HG03378 (cell line): ENCODE measurements around the gene PKP4.
"Not testable (repeated sequence)": the region's sequence is repeated elsewhere in the genome, so short reads cannot be mapped to it uniquely, and the experiment has no call there.

Source experiments
- ATAC-seq: cut with Tn5 transposase; IDR thresholded peaks from one replicate; pipeline ENCODE4 v1.9.1; 2021; ENCODE audit warnings: mild to moderate bottlenecking, moderate library complexity; ENCODE audit not compliant: unreplicated experiment

Gene PKP4

GRCh38 chr2:158464426-158465281, 7.9 kb downstream of the PKP4 start:
- ATAC-seq: peak; percentile 79

GRCh38 chr2:158467248-158467647, 10.5 kb downstream of the PKP4 start:
- ATAC-seq: no peak

GRCh38 chr2:158472829-158473228, 16.1 kb downstream of the PKP4 start:
- not testable (repeated sequence) for ATAC-seq

GRCh38 chr2:158473300-158473699, 16.5 kb downstream of the PKP4 start:
- not testable (repeated sequence) for ATAC-seq

DNA sequence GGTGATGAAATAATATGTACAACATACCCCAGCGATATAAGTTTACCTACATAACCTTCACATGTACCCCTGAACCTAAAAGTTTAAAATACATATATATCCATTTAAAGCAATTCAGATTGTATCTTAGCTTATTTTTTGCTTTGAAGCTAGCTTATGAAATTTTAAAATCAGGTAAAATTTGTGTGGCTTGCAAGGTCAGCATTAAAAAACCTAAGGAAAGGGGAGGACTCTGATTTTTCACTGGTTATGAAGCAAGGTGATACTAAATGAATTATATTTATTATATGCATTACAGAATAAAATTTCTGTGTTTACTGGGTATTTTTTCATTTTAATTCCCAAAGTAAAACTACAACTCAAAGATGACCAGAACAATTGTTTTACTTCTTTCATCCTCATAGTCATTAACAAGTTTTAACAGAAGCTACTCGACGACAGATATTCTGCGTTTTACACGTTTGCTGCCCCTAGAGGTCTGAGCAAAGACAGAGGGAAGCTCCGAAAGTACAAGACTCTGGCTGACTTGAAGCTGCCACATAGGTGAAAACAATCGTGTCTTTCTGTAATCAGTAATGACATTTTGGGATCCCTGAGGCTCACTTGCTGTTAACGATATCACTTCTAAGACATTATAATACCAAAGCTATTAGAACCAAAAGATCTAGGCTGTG, 17.1 kb downstream of the PKP4 start:
- ATAC-seq: no peak

DNA sequence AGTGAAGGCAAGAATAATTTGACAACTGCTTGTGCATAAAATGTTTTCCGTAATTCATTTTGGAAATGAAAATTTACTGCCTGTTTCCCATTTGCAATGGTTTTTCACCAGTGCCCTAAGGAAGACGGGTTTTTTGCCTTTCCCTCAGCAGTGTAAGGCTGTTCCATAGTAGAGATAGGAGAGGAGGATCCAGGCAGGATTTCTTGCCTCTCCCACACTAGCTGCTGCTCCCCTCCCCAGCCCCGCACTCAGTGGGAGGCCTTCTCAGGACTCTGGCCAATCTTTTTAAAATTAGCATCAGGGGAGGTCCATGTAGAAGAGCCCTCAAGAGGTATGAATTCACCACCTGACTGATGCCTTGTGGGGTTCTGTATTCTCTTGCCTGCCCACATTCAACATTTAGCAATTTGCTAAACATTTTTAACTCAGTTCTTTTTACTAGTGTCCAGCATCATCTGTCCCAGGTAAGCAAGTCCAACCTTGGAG, 17.8 kb downstream of the PKP4 start:
- ATAC-seq: not testable (repeated sequence)

- ATAC-seq: no peak
Measured at GRCh38 chr2:158477202-158477601, 20.4 kb downstream of the PKP4 start.

GRCh38 chr2:158478237-158478636, 21.5 kb downstream of the PKP4 start:
- ATAC-seq: no peak

GRCh38 chr2:158478816-158479215, 22.1 kb downstream of the PKP4 start:
- no peak for ATAC-seq

GRCh38 chr2:158481116-158481515, 24.4 kb downstream of the PKP4 start:
- no peak for ATAC-seq

- no peak for ATAC-seq
Measured at GRCh38 chr2:158482594-158482993, 25.8 kb downstream of the PKP4 start.

- ATAC-seq: peak; percentile 42
Measured at GRCh38 chr2:158484892-158485556, 28.3 kb downstream of the PKP4 start.

DNA sequence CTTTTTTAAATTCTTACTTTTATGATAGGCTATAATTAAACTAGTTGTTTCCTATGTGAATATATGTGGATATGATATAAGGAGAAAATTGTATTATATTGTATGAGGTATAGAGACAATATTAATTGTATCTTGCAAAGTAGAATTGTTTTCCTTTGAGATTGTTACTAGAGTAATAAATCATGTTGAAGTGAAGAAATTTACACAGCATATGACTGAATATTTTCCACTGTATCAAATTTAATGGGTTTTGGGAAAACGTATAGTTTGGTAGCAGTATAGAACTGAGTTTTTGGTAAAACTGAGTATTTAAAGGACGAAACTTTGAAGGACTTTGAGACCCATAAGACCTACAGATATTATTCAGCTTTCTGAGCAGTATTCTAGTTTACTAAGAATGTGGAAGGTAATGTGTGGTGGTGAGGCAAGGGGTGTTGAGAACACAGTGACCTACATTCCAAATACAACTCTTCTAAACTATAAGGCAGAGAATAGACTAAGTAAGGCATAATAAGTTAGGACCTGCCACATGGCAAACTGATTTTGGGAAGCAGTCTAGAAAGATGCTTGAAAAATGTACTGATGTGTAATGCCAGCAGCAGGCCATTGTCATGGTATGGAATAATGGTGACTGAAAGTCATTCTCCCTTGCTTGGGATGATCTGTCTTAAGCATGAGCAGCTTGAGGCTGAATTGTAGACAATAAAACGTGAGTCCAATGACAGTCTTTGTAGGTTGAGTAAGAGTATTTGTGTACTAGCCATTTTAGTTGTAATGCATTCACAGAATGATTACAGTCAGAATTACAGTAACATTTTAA, 29.6 kb downstream of the PKP4 start:
- no peak for ATAC-seq

DNA sequence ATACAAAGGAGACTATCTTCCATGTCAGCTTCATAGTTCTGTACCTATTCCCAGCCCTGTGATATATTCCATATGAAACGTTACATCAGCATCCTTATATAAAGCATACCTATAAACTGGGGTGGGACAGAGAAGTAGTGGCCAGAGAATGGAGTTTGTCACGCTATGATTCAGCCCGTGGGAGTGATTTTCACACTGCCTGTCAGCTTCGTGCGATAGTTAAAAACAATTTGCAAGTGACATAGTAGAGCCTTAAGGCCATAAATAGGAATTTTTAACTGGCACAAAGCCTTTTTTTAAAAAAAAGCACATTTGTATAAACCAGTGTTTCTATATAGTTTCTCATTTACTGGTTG, 30.2 kb downstream of the PKP4 start:
- no peak for ATAC-seq

DNA sequence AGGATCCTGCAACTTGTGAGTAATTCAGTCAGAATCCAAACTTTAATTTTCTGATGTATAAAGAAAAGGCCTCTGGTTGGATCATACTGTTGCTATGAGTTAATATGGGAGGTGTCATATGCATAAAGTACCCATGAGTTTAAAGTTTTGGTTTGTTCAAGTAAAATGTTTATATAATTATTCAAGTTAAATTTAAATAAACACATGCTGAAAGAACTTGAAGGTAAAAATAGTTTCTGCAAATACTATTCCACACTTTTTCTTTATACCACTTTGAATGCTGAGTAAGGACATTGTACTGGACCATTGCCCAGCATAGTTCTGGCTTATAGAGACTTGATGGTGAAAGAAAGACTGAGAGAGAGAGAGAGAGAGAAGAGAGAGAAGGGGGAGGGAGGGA, 30.7 kb downstream of the PKP4 start:
- ATAC-seq: no peak

DNA sequence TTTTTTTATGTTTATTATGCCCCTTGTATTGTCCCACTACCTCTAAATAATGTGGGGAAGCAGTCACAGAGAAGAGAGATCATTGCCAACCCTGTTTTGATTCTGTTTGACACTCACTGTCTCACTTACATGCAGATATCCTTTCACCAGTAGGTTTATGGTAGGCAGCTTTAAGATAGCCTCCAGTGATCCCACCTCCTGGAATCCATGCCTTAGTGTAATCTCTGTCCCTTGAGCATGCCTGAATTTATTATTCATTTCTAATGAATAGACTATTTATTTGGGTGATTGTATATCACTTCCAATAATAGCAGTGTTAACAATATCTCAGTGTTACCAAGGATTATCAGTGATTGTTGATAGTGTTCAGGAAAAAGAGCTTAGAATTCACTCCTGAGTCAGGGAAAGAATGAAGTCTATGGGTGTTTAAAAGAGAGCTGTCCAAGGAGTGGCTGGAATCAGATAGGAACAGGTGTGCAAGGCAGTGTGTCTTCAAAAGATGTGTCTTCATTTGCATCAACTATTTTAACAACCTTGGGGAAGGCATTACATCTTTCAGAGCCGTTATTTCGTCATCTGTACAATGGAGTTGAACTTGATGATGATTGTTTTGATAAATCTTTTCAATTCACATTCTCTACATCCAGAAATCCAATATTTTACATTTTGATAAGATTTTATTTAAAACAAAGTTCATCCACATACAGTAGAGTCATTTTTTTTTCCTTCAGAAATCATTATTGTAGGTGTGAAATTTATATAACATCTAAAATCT, 31.9 kb downstream of the PKP4 start:
- ATAC-seq: no peak

- no peak for ATAC-seq
Measured at GRCh38 chr2:158489366-158490112, 32.8 kb downstream of the PKP4 start.

- ATAC-seq: no peak
Measured at GRCh38 chr2:158491072-158491471, 34.3 kb downstream of the PKP4 start.

GRCh38 chr2:158493458-158493857, 36.7 kb downstream of the PKP4 start:
- no peak for ATAC-seq
